ENCODE data around the gene RPGR.

The RPGR gene

GRCh38 chrX:38275615-38276014 is 51.7 kb downstream of the RPGR start:
- in situ Hi-C loops (cut with HindIII; ENCODE audit: low pct_ligation_motif_present, low sequenced_read_pairs), result no loop called here
- H3K36me3 ChIP-seq (replicated peaks), result no peaks in the 10 kb centered on the region
- peak; percentile 66 for DNase-seq
- no peak overlapping the region for H3K4me3 ChIP-seq (ENCODE audit: low read depth, low read length)
- H3K27me3 ChIP-seq (replicated peaks), result no peaks in the 10 kb centered on the region
- peak overlapping the region; percentile 62 for H3K27ac ChIP-seq
- TF ChIP-seq CTCF (IDR thresholded peaks at IDR 0.05; ENCODE audit: low read depth, low read length, missing control alignments), result no peak

GRCh38 chrX:38273453-38273852 is 53.9 kb downstream of the RPGR start:
- Histone ChIP-seq H3K36me3 (replicated peaks) (no peaks in the 10 kb centered on the region), H3K27me3 (replicated peaks) (no peaks in the 10 kb centered on the region), H3K27ac (no peak overlapping the region), H3K4me3 (ENCODE audit: low read depth, low read length) (no peak overlapping the region)
- no peak for DNase-seq
- in situ Hi-C loops (cut with HindIII; ENCODE audit: low pct_ligation_motif_present, low sequenced_read_pairs), result no loop called here
- TF ChIP-seq CTCF (IDR thresholded peaks at IDR 0.05; ENCODE audit: low read depth, low read length, missing control alignments), result no peak

- in situ Hi-C loops (cut with HindIII; ENCODE audit: low pct_ligation_motif_present, low sequenced_read_pairs), result no loop called here
- Histone ChIP-seq H3K36me3 (replicated peaks) (no peaks in the 10 kb centered on the region), H3K4me3 (ENCODE audit: low read depth, low read length) (no peak overlapping the region), H3K27ac (no peak overlapping the region), H3K27me3 (replicated peaks) (no peaks in the 10 kb centered on the region)
- no peak for DNase-seq
- TF ChIP-seq CTCF (IDR thresholded peaks at IDR 0.05; ENCODE audit: low read depth, low read length, missing control alignments), result no peak
These were observed 56.1 kb downstream of the RPGR start for GRCh38 chrX:38271154-38271716.

GRCh38 chrX:38268011-38268410 is 59.3 kb downstream of the RPGR start:
- no peaks in the 10 kb centered on the region for H3K36me3 ChIP-seq (replicated peaks)
- H3K27ac ChIP-seq, result no peak overlapping the region
- no peak for DNase-seq
- no peak overlapping the region for H3K4me3 ChIP-seq (ENCODE audit: low read depth, low read length)
- H3K27me3 ChIP-seq (replicated peaks), result no peaks in the 10 kb centered on the region
- no peak for TF ChIP-seq CTCF (IDR thresholded peaks at IDR 0.05; ENCODE audit: low read depth, low read length, missing control alignments)
- in situ Hi-C loops (cut with HindIII; ENCODE audit: low pct_ligation_motif_present, low sequenced_read_pairs), result no loop called here

GRCh38 chrX:38262715-38263620 is 64.3 kb downstream of the RPGR start:
- TF ChIP-seq CTCF (IDR thresholded peaks at IDR 0.05; ENCODE audit: low read depth, low read length, missing control alignments), result no peak
- H3K4me3 ChIP-seq (ENCODE audit: low read depth, low read length), result no peak overlapping the region
- H3K27me3 ChIP-seq (replicated peaks), result no peaks in the 10 kb centered on the region
- in situ Hi-C loops (cut with HindIII; ENCODE audit: low pct_ligation_motif_present, low sequenced_read_pairs), result no loop called here
- no peaks in the 10 kb centered on the region for H3K36me3 ChIP-seq (replicated peaks)
- peak; percentile 9 for DNase-seq
- no peak overlapping the region for H3K27ac ChIP-seq
